ENCODE data around the gene SLC9A3.
A peak's percentile ranks its signal among the peaks of the same experiment; 100 is the strongest.

Gene SLC9A3

DNA sequence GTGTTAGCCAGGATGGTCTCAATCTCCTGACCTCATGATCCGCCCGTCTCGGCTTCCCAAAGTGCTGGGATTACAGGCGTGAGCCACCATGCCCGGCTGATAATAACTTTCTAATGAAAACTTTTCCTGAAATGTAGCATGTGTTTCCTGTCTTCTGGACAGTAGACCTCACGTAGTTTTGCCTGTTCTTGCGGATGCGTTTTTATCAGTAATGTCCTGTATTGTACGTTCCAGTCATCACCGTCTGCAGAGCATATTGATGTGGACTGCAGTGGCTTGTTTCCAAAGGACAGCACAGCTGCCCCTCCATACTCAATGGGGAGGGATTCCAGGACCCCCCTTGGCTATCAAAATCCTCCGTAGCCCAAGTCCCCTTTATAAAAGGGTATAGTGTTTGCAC, 68.4 kb downstream of the SLC9A3 start:
- DNase-seq: no peak

DNA sequence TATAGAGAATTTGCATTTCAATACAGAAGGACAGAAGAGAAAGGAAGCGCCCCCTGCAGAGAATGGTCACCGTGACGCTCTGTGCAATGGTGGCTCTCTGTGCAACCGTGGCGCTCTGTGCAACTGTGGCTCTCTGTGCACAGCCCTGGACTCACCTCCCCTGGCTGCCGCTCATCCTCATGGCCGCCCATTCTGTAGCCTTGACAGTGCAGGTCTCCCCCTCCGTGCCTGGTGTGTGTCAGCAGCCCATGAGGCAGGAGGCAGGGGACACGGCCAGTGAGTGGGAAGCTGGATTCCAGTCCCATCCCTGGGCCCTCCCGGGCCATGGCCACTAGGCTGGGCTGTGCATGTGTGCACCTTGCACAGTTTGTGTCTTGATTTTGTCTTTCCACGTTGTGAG, 69.3 kb downstream of the SLC9A3 start:
- no peak for DNase-seq

DNA sequence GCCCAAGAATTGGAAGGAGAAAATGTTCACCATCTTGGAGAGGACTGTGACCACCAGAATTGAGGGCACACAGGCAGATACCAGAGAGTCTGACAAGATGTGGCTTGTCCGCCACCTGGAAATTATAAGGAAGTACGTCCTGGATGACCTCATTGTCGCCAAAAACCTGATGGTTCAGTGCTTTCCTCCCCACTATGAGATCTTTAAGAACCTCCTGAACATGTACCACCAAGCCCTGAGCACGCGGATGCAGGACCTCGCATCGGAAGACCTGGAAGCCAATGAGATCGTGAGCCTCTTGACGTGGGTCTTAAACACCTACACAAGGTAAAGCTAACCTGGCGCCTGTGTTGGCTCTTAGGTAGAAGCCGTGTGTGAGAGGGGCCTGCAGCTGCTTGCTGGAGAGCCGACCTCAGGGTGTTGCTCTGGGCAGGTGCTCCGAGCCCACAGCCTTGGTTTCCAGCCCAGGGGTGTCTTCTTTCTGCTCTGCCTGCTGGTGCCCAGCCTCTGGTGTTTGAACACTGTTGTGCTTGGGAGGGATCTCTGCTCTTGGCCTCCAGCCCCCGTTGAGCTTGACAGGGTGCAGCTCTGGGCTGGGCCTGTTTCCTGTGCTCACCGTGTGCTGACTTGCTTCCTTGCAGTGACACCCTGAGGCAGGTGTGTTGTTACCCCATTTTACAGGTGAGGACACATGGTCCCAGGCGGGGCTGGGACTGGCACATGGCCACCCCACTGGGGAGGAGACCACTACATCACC, 70.3 kb downstream of the SLC9A3 start:
- no peak for DNase-seq

DNA sequence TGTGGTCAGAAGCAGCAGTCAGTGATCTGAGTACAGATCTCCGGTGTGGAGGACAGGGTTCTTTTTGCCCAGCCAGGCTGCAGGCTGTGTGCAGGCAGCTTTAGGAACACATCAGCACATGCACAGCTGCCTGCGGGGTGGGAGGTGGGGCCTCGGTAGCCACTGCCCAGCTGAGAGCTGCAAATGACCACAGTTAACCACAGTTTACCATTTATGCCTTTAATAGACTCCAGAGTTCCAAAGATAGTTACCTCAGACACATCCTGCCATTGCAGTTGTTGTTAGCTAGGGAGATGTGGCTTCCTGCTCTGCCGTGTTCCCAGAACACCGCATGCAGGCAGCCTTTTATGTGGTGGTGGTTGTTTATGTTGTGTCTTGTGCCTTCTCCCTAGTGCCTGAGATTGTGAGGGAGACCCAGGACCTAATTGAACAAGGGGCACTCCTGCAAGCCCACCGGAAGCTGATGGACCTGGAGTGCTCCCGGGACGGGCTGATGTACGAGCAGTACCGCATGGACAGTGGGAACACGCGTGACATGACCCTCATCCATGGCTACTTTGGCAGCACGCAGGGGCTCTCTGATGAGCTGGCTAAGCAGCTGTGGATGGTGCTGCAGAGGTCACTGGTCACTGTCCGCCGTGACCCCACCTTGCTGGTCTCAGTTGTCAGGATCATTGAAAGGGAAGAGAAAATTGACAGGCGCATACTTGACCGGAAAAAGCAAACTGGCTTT, 71.1 kb downstream of the SLC9A3 start:
- DNase-seq: no peak

DNA sequence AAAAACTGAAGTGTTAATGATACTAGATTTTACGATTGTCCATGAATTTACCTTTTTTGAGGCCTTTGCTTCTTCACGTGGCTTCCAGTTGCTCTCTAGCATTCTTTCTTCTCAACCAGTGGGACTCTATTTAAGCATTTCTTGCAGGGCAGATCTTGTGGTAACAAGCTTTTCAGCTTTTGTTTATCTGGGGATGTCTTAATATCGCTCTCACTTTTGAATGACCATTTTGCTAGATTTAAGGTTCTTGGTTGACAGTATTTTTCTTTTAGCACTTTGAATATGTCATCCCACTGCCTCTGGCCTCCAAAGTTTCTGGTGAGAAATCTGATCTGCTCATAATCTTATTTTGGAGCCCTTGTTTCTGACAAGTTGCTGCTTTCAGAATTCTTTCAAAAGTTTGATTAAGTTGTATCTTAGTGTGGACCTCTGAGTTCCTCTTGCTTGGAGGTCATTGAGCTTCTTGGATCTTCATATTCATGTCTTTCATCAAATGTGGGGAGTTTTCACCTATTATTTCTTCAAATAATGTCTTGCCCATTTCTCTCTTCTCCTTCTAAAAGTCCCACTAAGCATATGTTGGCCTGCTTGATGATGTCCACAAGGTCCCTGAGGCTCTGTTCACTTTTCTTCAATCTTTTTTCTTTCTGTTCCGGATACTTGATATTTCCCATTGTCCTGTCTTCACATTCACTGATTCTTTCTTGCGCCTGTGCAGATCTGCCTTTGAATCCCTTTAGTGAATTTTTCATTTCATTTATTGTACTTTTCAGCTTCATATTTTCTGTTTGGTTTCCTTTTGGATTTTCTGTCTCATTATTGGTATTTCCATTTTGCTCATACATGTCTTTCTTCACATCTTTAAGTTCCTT, 72.4 kb downstream of the SLC9A3 start:
- DNase-seq: no peak

DNA sequence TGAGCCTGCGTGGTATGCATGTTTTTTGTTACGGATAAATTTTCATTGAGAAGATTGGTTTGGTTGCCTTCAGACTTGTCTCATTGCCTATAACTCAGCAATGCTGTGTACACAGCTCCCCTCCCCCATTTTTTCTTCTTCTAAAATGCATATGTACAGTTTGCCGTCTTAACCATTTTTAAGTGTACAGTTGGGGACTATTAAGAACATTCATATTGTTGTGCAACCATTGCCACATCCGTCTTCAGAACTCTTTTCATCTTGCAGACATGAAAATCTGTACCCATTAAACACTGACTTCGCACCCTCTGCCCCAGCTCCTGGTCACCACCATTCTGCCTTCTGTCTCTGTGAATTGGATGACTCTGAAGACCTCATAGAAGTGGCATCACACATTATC, 75.1 kb downstream of the SLC9A3 start:
- DNase-seq: no peak

DNA sequence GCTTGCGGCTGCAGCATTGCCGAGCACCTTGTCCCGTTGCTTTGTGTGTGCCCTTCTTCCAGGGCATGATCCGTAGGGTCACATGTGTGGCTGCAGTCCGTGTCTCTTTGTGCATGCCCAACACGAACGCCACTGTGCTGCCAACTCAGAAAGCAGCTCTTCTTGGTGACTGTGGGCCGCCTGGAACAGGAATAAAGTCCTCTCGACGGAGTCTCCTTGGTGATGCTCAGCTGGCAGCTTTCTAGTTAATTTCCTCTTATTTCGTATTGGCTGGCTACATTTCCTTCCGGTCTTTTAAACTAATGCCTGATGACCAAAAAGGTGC, 75.5 kb downstream of the SLC9A3 start:
- no peak for DNase-seq

DNA sequence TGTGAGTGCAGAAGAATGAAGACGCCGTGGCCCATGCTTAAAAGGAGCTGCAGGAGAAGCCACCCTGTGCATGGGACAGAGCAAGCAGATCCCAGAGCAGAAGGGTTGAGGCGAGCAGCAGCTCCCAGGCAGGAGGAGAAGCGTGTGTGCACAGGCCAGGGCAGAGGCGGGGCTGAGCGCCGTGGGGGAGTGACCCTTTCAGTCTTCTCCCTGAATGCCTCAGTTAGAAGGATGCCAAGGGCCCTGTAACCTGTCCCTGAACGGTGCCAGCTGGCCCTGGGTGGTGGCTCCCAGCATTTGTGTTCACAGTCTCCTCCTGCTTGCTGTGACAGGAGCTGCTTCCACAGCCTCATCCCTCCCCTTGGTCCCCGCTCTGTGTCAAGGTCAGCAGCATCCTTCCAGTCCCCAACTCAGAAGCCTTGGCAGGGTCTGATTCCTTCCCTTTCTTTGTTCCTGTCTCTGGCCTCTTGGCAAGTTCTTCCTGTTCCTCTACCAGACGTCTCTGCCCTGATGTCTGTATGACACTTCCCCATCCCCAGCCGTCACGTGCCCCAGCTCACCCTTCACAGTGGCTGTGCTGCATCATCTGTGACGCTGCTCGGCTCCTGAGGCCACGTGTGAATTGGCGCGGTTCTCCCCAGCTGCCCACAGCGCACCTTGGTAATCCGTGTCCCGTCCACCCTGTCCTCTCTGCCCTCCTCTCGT, 76.0 kb downstream of the SLC9A3 start:
- no peak for DNase-seq

DNA sequence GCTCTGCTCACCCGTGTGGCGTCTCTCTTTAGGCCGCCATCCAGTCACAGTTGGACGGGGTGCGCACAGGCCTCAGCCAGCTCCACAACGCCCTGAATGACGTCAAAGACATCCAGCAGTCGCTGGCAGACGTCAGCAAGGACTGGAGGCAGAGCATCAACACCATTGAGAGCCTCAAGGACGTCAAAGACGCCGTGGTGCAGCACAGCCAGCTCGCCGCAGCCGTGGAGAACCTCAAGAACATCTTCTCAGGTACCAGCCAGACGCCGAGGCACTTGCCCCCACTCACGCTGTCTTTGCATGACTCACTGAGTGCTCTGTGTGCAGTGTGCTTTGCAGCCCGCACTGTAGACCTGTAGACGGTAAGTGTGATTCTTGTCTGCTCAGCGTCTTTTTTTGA, 76.7 kb downstream of the SLC9A3 start:
- no peak for DNase-seq

DNA sequence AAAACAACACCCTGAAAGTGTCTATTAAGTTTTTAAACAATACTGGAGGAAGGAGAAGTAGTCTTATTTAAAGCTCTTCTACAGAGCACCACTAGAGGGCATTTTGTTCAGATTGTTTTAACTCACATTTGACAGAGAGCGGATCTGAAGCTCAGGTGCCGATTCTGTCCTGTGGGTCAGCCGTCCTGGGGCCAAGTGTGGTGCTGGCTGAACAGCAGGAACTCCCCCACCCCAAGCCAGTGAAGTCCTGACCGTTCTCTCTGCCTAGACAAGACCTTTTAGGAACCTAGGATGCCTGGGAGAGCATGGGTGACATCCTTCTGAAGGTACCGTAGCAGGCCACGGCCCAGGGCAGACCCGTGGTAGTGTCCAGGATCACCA, 77.4 kb downstream of the SLC9A3 start:
- DNase-seq: no peak

DNA sequence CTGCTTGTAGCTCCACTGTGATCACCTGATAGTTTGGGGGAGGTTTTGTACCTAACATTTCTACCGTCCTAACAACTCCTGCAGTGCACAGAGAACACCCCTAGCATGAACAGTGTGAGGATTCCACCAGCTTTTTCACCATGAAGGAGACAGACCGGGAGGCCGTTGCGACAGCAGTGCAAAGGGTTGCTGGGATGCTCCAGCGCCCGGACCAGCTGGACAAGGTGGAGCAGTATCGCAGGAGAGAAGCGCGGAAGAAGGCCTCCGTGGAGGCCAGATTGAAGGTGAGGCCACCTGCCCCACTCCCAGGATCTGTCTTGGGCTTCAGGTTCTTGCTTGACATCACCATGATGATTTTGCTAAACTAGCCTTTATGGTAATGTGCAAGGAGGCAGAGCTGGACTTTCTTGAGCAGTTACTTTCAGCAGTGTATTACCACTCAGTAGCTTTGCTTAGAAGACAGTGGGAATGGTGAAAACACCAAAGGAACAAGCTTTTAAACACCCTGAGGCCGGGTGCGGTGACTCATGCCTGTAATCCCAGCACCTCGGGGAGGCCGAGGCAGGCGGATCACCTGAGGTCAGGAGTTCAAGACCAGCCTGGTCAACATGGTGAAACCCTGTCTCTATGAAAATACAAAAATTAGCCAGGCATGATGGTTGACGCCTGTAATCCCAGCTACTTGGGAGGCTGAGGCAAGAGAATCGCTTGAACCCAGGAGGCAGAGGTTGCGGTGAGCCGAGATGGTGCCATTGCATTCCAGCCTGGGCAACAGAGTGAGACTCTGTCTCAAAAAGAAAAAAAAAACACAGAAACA, 78.0 kb downstream of the SLC9A3 start:
- DNase-seq: no peak

DNA sequence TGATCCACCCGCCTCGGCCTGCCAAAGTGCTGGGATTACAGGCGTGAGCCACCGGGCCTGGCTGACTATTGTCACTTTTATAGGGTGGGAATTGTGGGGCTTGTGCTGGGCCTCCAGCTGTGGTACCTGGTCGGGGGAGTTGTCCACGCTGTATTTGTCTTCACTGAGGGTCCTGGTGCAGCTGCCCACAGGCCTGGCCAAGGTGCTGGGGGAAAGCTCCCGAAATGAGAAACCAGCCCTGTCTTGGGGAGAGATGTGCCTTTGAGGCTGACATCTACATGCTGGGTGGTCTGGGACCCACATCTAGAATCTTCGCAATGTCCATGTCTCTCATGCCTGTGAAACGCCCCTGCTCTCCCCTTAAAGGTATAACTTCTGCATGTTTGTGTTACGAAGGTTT, 78.7 kb downstream of the SLC9A3 start:
- no peak for DNase-seq

DNA sequence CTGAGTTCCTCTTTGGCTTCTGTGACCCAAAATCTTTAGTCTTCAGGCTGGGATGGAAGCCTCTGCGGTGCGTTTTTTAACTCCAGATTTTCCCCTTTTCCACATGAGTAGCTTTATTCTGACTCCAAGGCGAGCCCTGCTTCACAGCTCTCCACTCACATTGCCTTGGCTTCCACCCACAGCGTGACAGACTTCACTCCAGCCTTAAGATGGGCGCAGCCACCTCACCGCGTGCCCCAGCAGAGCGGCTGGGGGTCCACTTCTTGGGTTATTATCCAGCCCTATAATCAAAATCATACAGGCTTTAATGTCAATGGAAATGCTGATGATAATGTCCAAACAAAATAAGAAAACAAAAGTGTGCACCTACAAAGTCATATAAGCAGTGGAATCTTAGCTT, 80.0 kb downstream of the SLC9A3 start:
- no peak for DNase-seq

DNA sequence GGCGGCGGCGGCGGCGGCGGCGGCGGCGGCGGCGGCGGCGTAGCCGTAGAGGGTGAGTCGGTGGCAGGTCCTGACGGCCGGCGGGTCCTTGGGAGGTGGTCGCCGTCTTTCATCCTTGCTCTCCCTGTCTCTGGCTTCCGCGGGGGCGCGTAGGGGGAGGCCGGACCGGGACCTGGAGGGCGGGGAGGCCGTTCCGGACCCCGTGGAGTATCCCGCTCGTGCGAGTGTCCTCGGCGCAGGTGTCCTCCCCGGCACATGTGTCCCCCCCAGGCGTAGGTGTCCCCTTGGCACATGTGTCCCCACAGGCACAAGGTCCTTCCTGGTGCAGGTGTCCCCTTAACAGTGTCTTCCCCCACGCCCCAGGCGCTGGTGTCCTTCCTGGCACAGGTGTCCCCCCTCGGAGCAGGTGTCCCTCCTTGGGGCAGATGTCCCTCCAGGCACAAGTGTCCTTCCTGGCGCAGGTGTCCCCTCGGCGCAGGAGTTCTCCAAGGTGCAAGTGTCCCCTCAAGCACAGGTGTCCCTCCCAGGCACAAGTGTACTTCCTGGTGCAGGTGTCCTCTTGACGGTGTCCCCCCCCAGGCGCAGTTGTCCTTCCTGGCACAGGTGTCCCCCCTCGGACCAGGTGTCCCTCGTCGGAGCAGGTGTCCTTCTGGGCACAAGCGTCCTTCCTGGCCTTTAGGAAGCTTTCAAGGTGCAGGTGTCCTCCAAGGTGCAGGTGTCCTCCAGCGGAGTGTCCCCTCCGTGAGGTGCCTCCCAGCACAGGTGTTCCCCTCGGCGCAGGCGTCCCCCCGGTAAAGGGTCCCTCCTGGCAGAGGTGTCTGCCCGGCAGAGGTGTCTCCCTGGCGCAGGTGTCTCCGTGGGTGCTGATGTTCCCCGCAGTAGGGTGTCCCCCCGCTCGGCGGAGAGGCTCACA, 80.8 kb downstream of the SLC9A3 start:
- no peak for DNase-seq

DNA sequence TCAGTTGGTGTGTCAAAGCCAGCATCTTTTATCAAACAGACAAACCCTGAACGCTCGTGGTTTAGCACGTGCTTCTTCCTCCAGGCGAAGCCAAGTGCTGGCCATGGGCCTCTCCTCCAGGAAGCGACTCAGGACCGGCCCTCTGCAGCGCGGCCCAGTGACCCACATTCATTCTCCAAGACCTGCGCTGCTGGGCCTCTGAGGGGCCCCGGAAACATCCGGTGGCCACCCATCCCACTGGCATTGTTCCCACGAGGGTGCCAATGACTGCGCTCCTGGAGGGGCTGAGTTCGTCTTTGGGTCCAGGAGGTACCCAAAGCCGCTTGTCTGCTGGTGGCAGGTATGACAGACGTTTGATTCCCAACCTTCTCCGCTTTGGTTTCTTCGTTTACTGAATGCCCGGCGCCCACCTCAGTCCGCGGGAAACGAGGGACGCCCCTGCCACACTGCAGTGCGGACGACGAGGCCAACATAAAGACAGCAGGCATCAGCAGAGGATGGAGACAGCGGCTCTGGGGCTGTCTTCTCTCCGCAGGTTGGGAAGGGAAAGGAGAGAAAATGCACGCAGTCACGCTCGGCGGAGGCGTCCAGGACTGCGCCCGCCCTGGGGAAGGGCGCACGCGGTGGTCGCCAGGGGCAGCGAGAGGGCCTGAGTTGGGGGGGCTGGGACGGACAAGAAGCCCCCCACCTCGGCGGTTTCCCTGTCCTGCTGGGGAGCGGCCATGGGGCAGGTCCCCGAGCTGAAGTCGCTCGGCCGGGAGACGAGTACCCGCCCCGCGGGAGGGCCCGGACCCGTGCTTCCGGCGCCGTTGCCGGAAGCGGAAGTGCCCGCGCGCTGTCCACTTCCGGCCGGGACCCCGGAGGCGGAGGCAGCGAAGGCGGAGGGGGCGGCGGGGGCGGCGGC, 81.7 kb downstream of the SLC9A3 start, which contains the start of gene EXOC3:
EXOC3 (plus strand) TSS at position 842 of the 904 bp plus-strand sequence. CDS start 3,030 bp downstream, outside the sequence.
- DNase-seq: peak; percentile 15

DNA sequence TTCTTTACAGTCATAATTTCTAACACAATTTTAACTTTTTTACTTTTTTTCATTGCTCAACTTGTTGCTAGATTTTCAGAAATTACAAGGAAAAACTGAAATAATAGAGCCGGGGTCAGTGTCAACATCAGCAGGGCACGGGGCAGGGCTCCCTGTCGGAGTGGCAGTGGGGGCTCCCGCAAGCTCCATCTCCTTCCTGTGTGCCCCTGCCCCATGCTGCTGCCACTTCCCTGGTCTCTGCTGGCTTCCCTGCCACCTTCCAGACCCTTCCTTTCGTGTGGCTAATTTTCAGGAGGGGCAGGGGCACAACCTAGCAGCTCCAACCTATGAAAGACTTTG, 82.3 kb downstream of the SLC9A3 start:
- no peak for DNase-seq

DNA sequence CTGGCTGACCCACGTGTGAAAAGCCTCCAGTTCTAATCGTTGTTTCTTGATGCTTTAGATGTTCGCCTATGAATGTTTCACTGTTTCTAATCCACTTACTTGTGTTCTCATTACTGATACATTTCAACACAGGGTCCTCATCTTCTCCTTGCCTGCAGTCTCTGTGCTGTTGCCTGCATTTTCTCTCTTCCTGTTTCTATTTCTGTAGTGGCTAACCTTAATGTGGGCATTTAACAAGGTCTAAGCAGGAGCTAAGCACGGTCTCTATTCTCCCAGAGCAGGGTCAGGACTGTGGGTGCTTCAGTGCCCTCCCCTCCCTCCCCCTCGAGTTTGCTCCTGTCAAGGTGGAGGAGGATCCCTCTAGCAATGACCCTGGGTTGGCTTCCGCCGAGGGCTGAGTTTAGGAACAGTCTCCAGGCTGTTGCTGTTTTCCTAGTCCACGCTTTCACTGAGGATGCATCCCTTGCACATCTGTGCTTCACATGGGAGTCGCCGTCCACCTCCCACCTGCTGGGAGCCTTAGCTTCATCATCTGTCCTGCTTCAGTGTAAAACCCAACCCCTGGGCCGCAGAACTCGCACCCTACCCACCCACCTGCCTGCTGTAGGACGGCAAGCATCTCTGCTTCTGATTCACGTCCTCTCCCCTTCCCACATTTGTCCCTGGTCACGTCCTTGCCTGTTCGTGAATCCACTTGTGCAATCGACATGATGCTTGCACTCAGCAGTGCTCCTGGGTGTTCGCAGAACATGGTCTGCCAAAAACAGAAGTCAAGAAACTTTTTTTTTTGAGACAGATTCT, 83.6 kb downstream of the SLC9A3 start:
- no peak for DNase-seq

DNA sequence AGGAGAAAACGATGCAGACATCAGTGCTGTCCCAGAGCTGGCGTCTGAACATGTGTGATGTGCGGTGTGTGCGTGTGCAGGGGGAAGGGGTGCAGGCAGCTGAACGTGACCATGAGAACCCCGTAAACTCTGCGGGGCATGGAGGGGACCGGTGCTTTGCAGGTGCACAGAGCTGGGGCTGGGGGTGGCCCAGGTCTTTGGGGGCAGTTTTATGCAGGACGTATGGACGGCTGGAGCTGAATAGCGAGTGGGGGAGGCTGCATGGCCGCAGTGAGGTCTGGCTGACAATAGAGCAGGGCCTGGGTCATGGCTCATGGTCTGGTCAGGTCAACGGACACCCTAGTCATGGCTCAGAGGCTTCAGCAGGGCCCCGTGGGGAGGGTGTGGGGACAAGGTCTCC, 84.6 kb downstream of the SLC9A3 start:
- DNase-seq: no peak

DNA sequence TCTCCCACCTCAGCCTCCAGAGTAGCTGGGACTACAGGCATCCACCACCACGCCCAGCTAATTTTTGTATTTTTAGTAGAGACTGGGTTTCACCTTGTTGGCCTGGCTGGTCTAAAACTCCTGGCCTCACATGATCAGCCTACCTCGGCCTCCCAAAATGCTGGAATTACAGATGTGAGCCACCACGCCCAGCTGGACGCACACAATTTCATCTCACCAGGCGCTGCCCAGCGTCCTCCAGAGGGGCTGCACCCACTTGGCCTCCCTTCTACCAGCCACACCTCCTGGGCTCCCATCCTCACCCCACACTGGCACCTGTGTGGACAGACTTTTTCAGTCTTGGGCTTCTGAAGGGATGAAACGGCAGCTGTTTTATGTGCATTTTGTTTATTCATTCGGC, 85.1 kb downstream of the SLC9A3 start:
- DNase-seq: no peak

Measured in NCI-H1048 (cell line).